SK-N-SH (cell line): ENCODE results near the gene INHBA. TPM values are rescaled to one million over a fixed set of nuclear protein-coding genes. Genes with fewer than 3 reads are reported as not detected.
A peak's percentile ranks its signal among the peaks of the same experiment; 100 is the strongest.

ENCODE experiments used
- CTCF ChIA-PET: fragments of 300-600, 350-600 bp; formaldehyde crosslinking; extraction: SDS; loops from one replicate; lab custom pipeline; 2021; lab: Yijun Ruan, JAX
- POLR2A ChIA-PET: fragments of 350-600 bp; sonication (Branson Sonifier 250); formaldehyde crosslinking; extraction: SDS; loops from one replicate; lab custom pipeline; 2020; ENCODE audit warnings: antibody characterized with exemption, inconsistent platforms; lab: Yijun Ruan, JAX
- DNase-seq: peaks from one replicate; pipeline ENCODE4 v3.0.0; 2012
- H2AFZ ChIP-seq: fragments of 200-600 bp; sonication (generic); 2 replicates; pipeline ENCODE4 v1.8.1; 2016; ENCODE audit warnings: antibody characterized with exemption, mild to moderate bottlenecking, low read depth
- H3F3A ChIP-seq: fragments of 200-600 bp; sonication (generic); replicated peaks from 2 replicates; pipeline ENCODE3; 2016; ENCODE audit warnings: antibody characterized with exemption, mild to moderate bottlenecking; ENCODE audit not compliant: insufficient read depth
- H3K27ac ChIP-seq, 2 experiments: fragments of 200-500 bp in 1 of 2; fragments of 200-600 bp in 1 of 2; sonication (Bioruptor generic) in 1 of 2; sonication (generic), shearing (Covaris generic) in 1 of 2; 2 replicates each; pipeline versions ENCODE4 v1.5.1 to v1.6.1; 2014 to 2016; ENCODE audit warnings: low read depth in 2 of 2, inconsistent platforms in 1 of 2, low read length in 1 of 2, mild to moderate bottlenecking in 1 of 2, mixed read lengths in 1 of 2
- H3K27me3 ChIP-seq: fragments of 200-600 bp; sonication (generic), shearing (Covaris generic); 2 replicates; pipeline ENCODE4 v1.6.1; 2016; ENCODE audit warnings: mixed run types; ENCODE audit not compliant: insufficient read depth
- H3K36me3 ChIP-seq, 2 experiments: fragments of 200-500 bp in 1 of 2; fragments of 200-600 bp in 1 of 2; sonication (Bioruptor generic) in 1 of 2; sonication (generic) in 1 of 2; replicated peaks in 1 of 2; 2 replicates each; pipeline versions ENCODE3 to v1.5.1; 2014 to 2016; ENCODE audit warnings: low read length in 1 of 2, mild to moderate bottlenecking in 1 of 2; ENCODE audit not compliant: insufficient read depth in 2 of 2, control insufficient read depth in 1 of 2
- H3K4me1 ChIP-seq, 2 experiments: fragments of 200-500 bp in 1 of 2; fragments of 200-600 bp in 1 of 2; sonication (Bioruptor generic) in 1 of 2; sonication (generic), shearing (Covaris generic) in 1 of 2; 2 replicates each; pipeline versions ENCODE4 v1.5.1 to v1.6.1; 2014 to 2016; ENCODE audit warnings: low read depth in 1 of 2, low read length in 1 of 2, mixed run types in 1 of 2; ENCODE audit not compliant: insufficient read depth in 2 of 2, control insufficient read depth in 1 of 2
- H3K4me2 ChIP-seq: fragments of 200-600 bp; sonication (generic), shearing (Covaris generic); 2 replicates; pipeline ENCODE4 v1.6.1; 2017; ENCODE audit warnings: mixed run types
- H3K4me3 ChIP-seq, 2 experiments: fragments of 200-500 bp in 1 of 2; fragments of 200-600 bp in 1 of 2; sonication (Bioruptor generic) in 1 of 2; sonication (generic), shearing (Covaris generic) in 1 of 2; 2 replicates each; pipeline versions ENCODE4 v1.5.1 to v1.8.1; 2014 to 2016; ENCODE audit warnings: low read depth in 2 of 2, inconsistent platforms in 1 of 2, low read length in 1 of 2, mild to moderate bottlenecking in 1 of 2, mixed read lengths in 1 of 2, moderate library complexity in 1 of 2
- H3K79me2 ChIP-seq: fragments of 200-600 bp; sonication (generic); 2 replicates; pipeline ENCODE4 v1.8.1; 2017; ENCODE audit warnings: mild to moderate bottlenecking; ENCODE audit not compliant: insufficient read depth
- H3K9ac ChIP-seq: fragments of 200-600 bp; sonication (generic); 2 replicates; pipeline ENCODE4 v1.6.1; 2017; ENCODE audit warnings: mixed run types
- H3K9me2 ChIP-seq: fragments of 200-600 bp; sonication (generic); 2 replicates; pipeline ENCODE4 v1.6.1; 2017; ENCODE audit warnings: mixed run types
- H3K9me3 ChIP-seq: fragments of 200-600 bp; sonication (generic); 2 replicates; pipeline ENCODE4 v1.6.1; 2017; ENCODE audit warnings: mixed run types, mild to moderate bottlenecking, moderate library complexity
- H4K20me1 ChIP-seq: fragments of 200-600 bp; sonication (generic); 2 replicates; pipeline ENCODE4 v1.6.1; 2017; ENCODE audit warnings: mild to moderate bottlenecking, mixed run types; ENCODE audit not compliant: insufficient read depth
- CHD2 ChIP-seq: fragments of 150-350 bp; IDR thresholded peaks from 2 replicates; pipeline ENCODE4 v1.6.1; 2018; ENCODE audit warnings: low read length; ENCODE audit not compliant: partially characterized antibody
- EP300 ChIP-seq, 2 experiments: IDR thresholded peaks; 2 replicates each; pipeline versions ENCODE4 v1.4.0 to v1.6.1; 2012; ENCODE audit warnings: borderline replicate concordance in 1 of 2, low read depth in 1 of 2, low read length in 1 of 2
- FOXM1 ChIP-seq: IDR thresholded peaks from 2 replicates; pipeline ENCODE4 v1.4.0; 2012; ENCODE audit warnings: low read depth, mild to moderate bottlenecking
- GATA2 ChIP-seq: sonication (generic); formaldehyde crosslinking; IDR thresholded peaks from 2 replicates; pipeline ENCODE4 v1.5.0; 2020; ENCODE audit warnings: mild to moderate bottlenecking, missing genetic modification reagents
- JUND ChIP-seq: IDR thresholded peaks from 2 replicates; pipeline ENCODE4 v1.4.0; 2012
- MAX ChIP-seq: IDR thresholded peaks from 2 replicates; pipeline ENCODE4 v1.4.0; 2012; ENCODE audit warnings: low read depth
- MEF2A ChIP-seq: IDR thresholded peaks from 2 replicates; pipeline ENCODE4 v1.4.0; 2012; ENCODE audit warnings: low read depth, borderline replicate concordance
- MXI1 ChIP-seq: IDR thresholded peaks from 2 replicates; pipeline ENCODE4 v1.6.1; 2012; ENCODE audit warnings: mild to moderate bottlenecking, low read depth, low read length, improper control_type of control experiment
- NFIC ChIP-seq: IDR thresholded peaks from 2 replicates; pipeline ENCODE4 v1.4.0; 2012; ENCODE audit warnings: borderline replicate concordance
- NRF1 ChIP-seq: IDR thresholded peaks from 2 replicates; pipeline ENCODE4 v1.6.1; 2012; ENCODE audit warnings: low read depth, mild to moderate bottlenecking, low read length
- PBX3 ChIP-seq: IDR thresholded peaks from 2 replicates; pipeline ENCODE4; 2012
- RCOR1 ChIP-seq: fragments of 150-350 bp; IDR thresholded peaks from 2 replicates; pipeline ENCODE4 v1.6.1; 2017; ENCODE audit warnings: antibody characterized with exemption, low read length
- REST ChIP-seq: IDR thresholded peaks from 2 replicates; pipeline ENCODE4 v1.6.1; 2012; ENCODE audit warnings: mild to moderate bottlenecking, low read depth, low read length, moderate library complexity
- RFX5 ChIP-seq: IDR thresholded peaks from 2 replicates; pipeline ENCODE4 v1.6.1; 2012; ENCODE audit warnings: mild to moderate bottlenecking, improper control_type of control experiment, low read length
- RXRA ChIP-seq: IDR thresholded peaks from 2 replicates; pipeline ENCODE4 v1.4.0; 2012; ENCODE audit warnings: low read depth, mild to moderate bottlenecking, borderline replicate concordance
- SIN3A ChIP-seq: IDR thresholded peaks from 2 replicates; pipeline ENCODE4 v1.6.1; 2012; ENCODE audit warnings: low read depth, mild to moderate bottlenecking, low read length, moderate library complexity, borderline replicate concordance
- SMC3 ChIP-seq: IDR thresholded peaks from 2 replicates; pipeline ENCODE4 v1.6.1; 2012; ENCODE audit warnings: low read depth, low read length, improper control_type of control experiment
- TCF12 ChIP-seq: IDR thresholded peaks from 2 replicates; pipeline ENCODE4 v1.4.0; 2012
- USF1 ChIP-seq: IDR thresholded peaks from 2 replicates; pipeline ENCODE4 v1.4.0; 2012; ENCODE audit warnings: low read depth, borderline replicate concordance
- USF2 ChIP-seq: fragments of 150-350 bp; IDR thresholded peaks from 2 replicates; pipeline ENCODE4 v1.6.1; 2017; ENCODE audit warnings: antibody characterized with exemption, low read length, low read depth, borderline replicate concordance
- ZBTB33 ChIP-seq: IDR thresholded peaks from 2 replicates; pipeline ENCODE4 v1.4.0; 2012; ENCODE audit warnings: low read depth, borderline replicate concordance
- WGBS: methylation state at CpG from one replicate; pipeline ENCODE4 v1.1.6; 2017; ENCODE audit warnings: low lambda C conversion rate; 5-methylcytosine and 5-hydroxymethylcytosine counted together
- polyA plus RNA-seq, 3 experiments: library from polyadenylated mRNA; depleted of rRNA; stranded (reverse); fragments of >200 nt; gene quantifications; 2 replicates each; pipeline ENCODE4 v1.2.3, GENCODE V29; 2012

Gene INHBA
- polyA plus RNA-seq, 1 of the 3 experiments (the other 2 are of a cell fraction): 81.0 TPM

GRCh38 chr7:41700044-41700471 lies 2.8 kb downstream of the INHBA start:
- peaks cover 98% of the 10 kb centered on the region for H3K79me2 ChIP-seq
- WGBS: 69% methylated on average over 18 of the region's 18 CpGs
- no peak for DNase-seq
- H3K4me3 ChIP-seq: peak overlapping the region; percentile 58 to 90
- ChIA-PET CTCF (interaction anchor here (0.6 to 1.9 kb wide), 3 partner anchors 11 to 1467 kb away, joined by 3 to 7 read pairs (median 4); no protein-coding TSS in a partner anchor), POLR2A (no interaction called here)
- peak overlapping the region; percentile 29 to 92; a peak in 3 of 4 replicates for H3K27ac ChIP-seq
- peaks cover 52% of the 10 kb centered on the region for H4K20me1 ChIP-seq
- peaks cover 45% of the 10 kb centered on the region in 2 experiments for H3K36me3 ChIP-seq
- no peaks in the 10 kb centered on the region for H3K9me3 ChIP-seq
- no peaks in the 10 kb centered on the region for H3K27me3 ChIP-seq
- TF ChIP-seq TCF12 (no peak), PBX3 (no peak), JUND (no peak), MAX (no peak), NFIC (no peak), MXI1 (no peak), RFX5 (no peak), SMC3 (no peak), RCOR1 (no peak), EP300 (IDR thresholded peaks at IDR 0.05; ENCODE audit: borderline replicate concordance in 1 of 2, low read depth in 1 of 2, low read length in 1 of 2) (no peak), FOXM1 (no peak), CHD2 (no peak)
- H3K9ac ChIP-seq: peak overlapping the region; percentile 85
- H3K9me2 ChIP-seq: no peaks in the 10 kb centered on the region
- peak overlapping the region; percentile 94 for H3K4me2 ChIP-seq
- H2AFZ ChIP-seq: no peak overlapping the region
- peaks cover 11 to 19% of the 10 kb centered on the region in 2 experiments; a peak in 3 of 4 replicates for H3K4me1 ChIP-seq
- peaks cover 70% of the 10 kb centered on the region for H3F3A ChIP-seq

- ChIA-PET CTCF (interaction anchor here (0.6 to 1.9 kb wide), 5 partner anchors 11 to 1467 kb away, joined by 3 to 7 read pairs (median 4); no protein-coding TSS in a partner anchor), POLR2A (no interaction called here)
- H3K4me1 ChIP-seq: peaks cover 7 to 24% of the 10 kb centered on the region in 2 experiments; a peak in 3 of 4 replicates
- H3K4me2 ChIP-seq: peak overlapping the region; percentile 94
- H4K20me1 ChIP-seq: peaks cover 57% of the 10 kb centered on the region
- peaks cover 100% of the 10 kb centered on the region for H3K79me2 ChIP-seq
- peaks cover 68% of the 10 kb centered on the region for H3F3A ChIP-seq
- DNase-seq: no peak
- peak overlapping the region; percentile 85 for H3K9ac ChIP-seq
- peak overlapping the region; percentile 58 to 90 for H3K4me3 ChIP-seq
- 53% methylated on average over 12 of the region's 12 CpGs for WGBS
- no peak overlapping the region for H2AFZ ChIP-seq
- peak overlapping the region; percentile 67 to 92; a peak in 3 of 4 replicates for H3K27ac ChIP-seq
- no peaks in the 10 kb centered on the region for H3K9me3 ChIP-seq
- no peaks in the 10 kb centered on the region for H3K27me3 ChIP-seq
- H3K36me3 ChIP-seq: peaks cover 51% of the 10 kb centered on the region in 2 experiments
- H3K9me2 ChIP-seq: no peaks in the 10 kb centered on the region
- TF ChIP-seq USF2: no peak
- TF ChIP-seq GATA2 (CRISPR knock-in tag): no peak
- no peak for TF ChIP-seq USF1
- TF ChIP-seq REST: no peak
- no peak for TF ChIP-seq RXRA
- TF ChIP-seq ZBTB33: no peak
- TF ChIP-seq NRF1: no peak
- TF ChIP-seq SIN3A: no peak
- no peak for TF ChIP-seq MEF2A
Observed at GRCh38 chr7:41699516-41699915, 3.4 kb downstream of the INHBA start.
